ENCODE measurements around the gene UPF2.
A peak's percentile ranks its signal among the peaks of the same experiment; 100 is the strongest.

UPF2 gene

DNA sequence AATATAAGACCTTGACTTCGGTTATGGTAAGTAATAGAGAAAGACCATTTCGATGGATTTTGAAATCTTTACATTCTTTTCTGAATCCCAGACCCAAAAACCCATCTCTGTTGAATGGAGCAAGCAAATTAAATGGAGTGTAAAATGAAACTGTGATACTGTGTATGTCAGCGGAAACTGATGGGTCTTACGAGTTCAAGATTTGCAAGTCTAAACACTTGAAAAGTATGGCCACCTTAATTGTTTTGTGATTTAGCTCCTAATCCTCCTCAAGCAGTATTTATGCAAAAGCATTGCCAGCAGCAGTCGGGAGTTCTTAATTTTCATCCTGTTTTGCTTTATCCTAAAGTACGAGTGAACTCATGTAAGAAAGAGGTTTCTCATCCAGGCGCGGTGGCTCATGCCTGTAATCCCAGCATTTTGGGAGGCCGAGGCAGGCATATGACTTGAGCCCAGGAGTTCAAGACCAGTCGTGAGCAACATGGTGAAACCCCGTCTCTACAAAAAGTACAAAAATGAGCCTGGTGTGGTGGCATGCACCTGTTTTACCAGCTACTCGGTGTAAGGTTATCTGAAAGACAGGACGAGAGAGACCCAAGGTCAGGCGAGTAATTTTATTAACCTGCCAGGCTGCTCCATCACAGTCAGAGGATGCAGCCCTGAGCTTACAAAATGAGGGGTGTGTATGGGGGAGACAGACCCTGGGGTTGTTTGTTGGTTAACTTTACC is 20.3 kb upstream of the UPF2 start:
- DNase-seq (ENCODE audit: insufficient read length, low spot score) (no peak), FAIRE-seq (no peak)
- TF ChIP-seq POLR2A (IDR thresholded peaks at IDR 0.05; ENCODE audit: low read depth, low read length), result no peak

GRCh38 chr10:12061124-12061523 is 18.5 kb upstream of the UPF2 start:
- FAIRE-seq (no peak), DNase-seq (ENCODE audit: insufficient read length, low spot score) (no peak)
- TF ChIP-seq POLR2A (IDR thresholded peaks at IDR 0.05; ENCODE audit: low read depth, low read length), result no peak

DNA sequence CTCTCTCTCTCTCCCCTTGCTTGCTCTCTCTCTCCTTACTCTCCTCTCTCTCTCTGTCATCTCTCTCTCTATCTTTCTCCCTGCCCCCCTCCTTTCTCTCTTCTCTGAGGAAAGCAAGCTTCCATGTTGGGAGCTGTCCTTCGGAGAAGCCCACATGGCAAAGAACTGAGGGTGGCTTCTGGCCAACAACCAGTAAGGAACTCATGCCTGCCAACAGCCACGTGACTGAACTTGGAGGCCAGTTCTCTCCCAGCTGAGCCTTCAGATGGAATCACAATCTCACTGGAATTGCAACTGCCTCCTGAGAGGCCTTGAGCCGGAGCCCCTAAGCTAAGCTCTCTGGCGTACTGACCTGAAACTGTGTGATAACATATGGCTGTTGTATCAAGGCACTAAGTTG is 14.1 kb upstream of the UPF2 start:
- TF ChIP-seq POLR2A (IDR thresholded peaks at IDR 0.05; ENCODE audit: low read depth, low read length), result no peak
- DNase-seq (ENCODE audit: insufficient read length, low spot score) (no peak), FAIRE-seq (no peak)

- no peak for DNase-seq (ENCODE audit: insufficient read length, low spot score)
- no peak for FAIRE-seq
- TF ChIP-seq POLR2A (IDR thresholded peaks at IDR 0.05; ENCODE audit: low read depth, low read length), result no peak
Measured at GRCh38 chr10:12055732-12056131, 13.1 kb upstream of the UPF2 start.

- TF ChIP-seq POLR2A (IDR thresholded peaks at IDR 0.05; ENCODE audit: low read depth, low read length), result no peak
- DNase-seq (ENCODE audit: insufficient read length, low spot score) (no peak), FAIRE-seq (no peak)
Measured at GRCh38 chr10:12051241-12051640, 8.6 kb upstream of the UPF2 start.

- DNase-seq (ENCODE audit: insufficient read length, low spot score) (no peak), FAIRE-seq (no peak)
- no peak for TF ChIP-seq POLR2A (IDR thresholded peaks at IDR 0.05; ENCODE audit: low read depth, low read length)
Measured at GRCh38 chr10:12050528-12050927, 7.9 kb upstream of the UPF2 start.

- DNase-seq (ENCODE audit: insufficient read length, low spot score) (no peak), FAIRE-seq (no peak)
- TF ChIP-seq POLR2A (IDR thresholded peaks at IDR 0.05; ENCODE audit: low read depth, low read length), result no peak
Measured at GRCh38 chr10:12048547-12048946, 5.9 kb upstream of the UPF2 start.

- no peak for TF ChIP-seq POLR2A (IDR thresholded peaks at IDR 0.05; ENCODE audit: low read depth, low read length)
- no peak for FAIRE-seq
- DNase-seq (ENCODE audit: insufficient read length, low spot score), result no peak
Measured at GRCh38 chr10:12045596-12045995, 3.0 kb upstream of the UPF2 start.

- FAIRE-seq, result no peak
- TF ChIP-seq POLR2A (IDR thresholded peaks at IDR 0.05; ENCODE audit: low read depth, low read length), result peak; percentile 40; the same call in 1 of the 2 replicates
- peak; percentile 7 for DNase-seq (ENCODE audit: insufficient read length, low spot score)
Measured at GRCh38 chr10:12042409-12042796, 206 bp downstream of the UPF2 start.

GRCh38 chr10:12041766-12042408 is 722 bp downstream of the UPF2 start:
- DNase-seq (ENCODE audit: insufficient read length, low spot score), result peak; percentile 16
- no peak for TF ChIP-seq POLR2A (IDR thresholded peaks at IDR 0.05; ENCODE audit: low read depth, low read length)
- FAIRE-seq, result peak; percentile 61

DNA sequence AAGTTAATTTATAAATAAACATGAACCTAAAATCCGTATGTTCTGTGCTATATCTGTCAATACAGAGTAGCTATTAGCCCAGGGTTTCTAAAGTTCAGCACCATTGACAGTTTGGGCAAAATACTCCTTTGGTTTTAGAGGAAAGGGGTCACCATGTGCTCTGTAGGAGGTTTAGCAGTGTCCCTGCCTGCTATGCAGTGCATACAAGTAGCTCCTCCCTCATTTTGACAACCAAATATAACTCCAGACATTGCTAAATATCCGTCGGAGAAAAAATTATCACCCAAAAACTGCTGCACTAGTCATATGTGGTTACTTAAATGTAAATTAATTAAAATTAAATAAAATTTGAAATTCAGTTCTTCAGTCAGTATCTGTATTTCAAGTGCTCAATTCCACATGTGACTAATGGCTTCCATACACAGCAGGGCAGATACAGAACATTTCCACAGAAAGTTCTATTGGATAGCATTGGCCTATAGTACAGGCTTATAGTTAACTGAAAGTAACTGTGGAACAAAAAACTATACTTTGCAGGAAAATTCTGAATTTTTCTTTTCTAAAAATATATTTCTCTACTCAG is 6.4 kb downstream of the UPF2 start:
- DNase-seq (ENCODE audit: insufficient read length, low spot score) (no peak), FAIRE-seq (no peak)
- TF ChIP-seq POLR2A (IDR thresholded peaks at IDR 0.05; ENCODE audit: low read depth, low read length), result no peak

- TF ChIP-seq POLR2A (IDR thresholded peaks at IDR 0.05; ENCODE audit: low read depth, low read length), result no peak
- no peak for FAIRE-seq
Measured at GRCh38 chr10:12031404-12031803, 11.2 kb downstream of the UPF2 start.

DNA sequence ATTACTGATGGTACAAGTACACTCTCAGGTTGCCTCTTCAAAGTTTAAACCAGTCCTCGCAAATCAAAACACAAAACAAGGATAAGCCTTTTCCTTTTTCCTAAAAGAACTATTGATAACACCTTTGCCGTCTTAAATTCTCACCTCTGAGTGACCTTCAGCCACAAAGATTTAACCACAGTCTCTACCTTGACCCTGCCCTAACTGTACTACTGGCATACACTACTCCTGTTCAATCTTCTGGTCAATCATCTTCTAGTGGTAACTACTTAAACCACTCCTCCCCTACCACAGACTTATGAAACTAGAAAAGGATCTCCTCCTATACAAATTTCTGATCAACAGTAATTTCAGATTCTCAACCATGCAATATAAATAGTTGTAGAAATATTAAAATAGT is 15.1 kb downstream of the UPF2 start:
- FAIRE-seq (peak; percentile 67), DNase-seq (ENCODE audit: insufficient read length, low spot score) (no peak)
- TF ChIP-seq POLR2A (IDR thresholded peaks at IDR 0.05; ENCODE audit: low read depth, low read length), result no peak

More at GRCh38 chr10:12031404-12031803, 11.2 kb downstream of the UPF2 start:
- DNase-seq (ENCODE audit: insufficient read length, low spot score), result no peak

DNA sequence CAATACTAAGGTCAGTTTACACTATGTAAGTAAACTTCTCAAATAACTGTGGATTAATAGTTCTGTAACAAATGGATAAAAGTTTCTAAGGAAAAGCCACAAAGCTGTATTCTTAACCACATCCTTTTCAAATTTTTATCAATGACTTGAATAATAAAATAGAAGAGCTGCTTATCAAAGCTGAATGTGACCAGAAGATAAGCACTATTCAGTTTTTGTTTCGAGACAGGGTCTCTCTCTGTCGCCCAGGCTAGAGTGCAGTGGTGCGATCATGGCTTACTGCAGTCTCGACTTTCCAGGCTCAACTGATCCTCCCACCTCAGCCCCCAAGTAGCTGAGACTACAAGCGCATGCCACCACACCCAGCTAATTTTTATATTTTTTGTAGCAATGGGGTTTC is 17.0 kb downstream of the UPF2 start:
- DNase-seq (ENCODE audit: insufficient read length, low spot score) (no peak), FAIRE-seq (no peak)
- TF ChIP-seq POLR2A (IDR thresholded peaks at IDR 0.05; ENCODE audit: low read depth, low read length), result no peak
